HG03342 (cell line): Measurements from ENCODE around the gene WDR26.
"Not testable (repeated sequence)": the region's sequence is repeated elsewhere in the genome, so short reads cannot be mapped to it uniquely, and the experiment has no call there.

Experiments
- ATAC-seq: cut with Tn5 transposase; IDR thresholded peaks from one replicate; pipeline ENCODE4 v1.9.1; 2021; ENCODE audit warnings: mild to moderate bottlenecking, moderate library complexity; ENCODE audit not compliant: unreplicated experiment

Gene WDR26

GRCh38 chr1:224352436-224353085 lies 82.0 kb downstream of the WDR26 start:
- not testable (repeated sequence) for ATAC-seq

- ATAC-seq, result not testable (repeated sequence)
These were observed 84.9 kb downstream of the WDR26 start for GRCh38 chr1:224349716-224350115.

- ATAC-seq, result no peak
These were observed 86.5 kb downstream of the WDR26 start for GRCh38 chr1:224348137-224348536.

GRCh38 chr1:224343679-224344078 lies 90.9 kb downstream of the WDR26 start:
- ATAC-seq, result no peak

- peak; percentile 67 for ATAC-seq
These were observed 93.9 kb downstream of the WDR26 start for GRCh38 chr1:224340453-224341384.

- no peak for ATAC-seq
These were observed 95.1 kb downstream of the WDR26 start for GRCh38 chr1:224339442-224340033.

GRCh38 chr1:224338150-224338838 lies 96.3 kb downstream of the WDR26 start:
- ATAC-seq, result no peak
